SHP77 treated with DMSO at 0.1 percent for 48 hours (cell line): Measurements from ENCODE around the gene TRIM41.
"Not testable (repeated sequence)": the region's sequence is repeated elsewhere in the genome, so short reads cannot be mapped to it uniquely, and the experiment has no call there.

Experiments used
- DNase-seq: peaks from one replicate; lab custom pipeline; 2025; lab: John Stamatoyannopoulos, UW

The TRIM41 gene

DNA sequence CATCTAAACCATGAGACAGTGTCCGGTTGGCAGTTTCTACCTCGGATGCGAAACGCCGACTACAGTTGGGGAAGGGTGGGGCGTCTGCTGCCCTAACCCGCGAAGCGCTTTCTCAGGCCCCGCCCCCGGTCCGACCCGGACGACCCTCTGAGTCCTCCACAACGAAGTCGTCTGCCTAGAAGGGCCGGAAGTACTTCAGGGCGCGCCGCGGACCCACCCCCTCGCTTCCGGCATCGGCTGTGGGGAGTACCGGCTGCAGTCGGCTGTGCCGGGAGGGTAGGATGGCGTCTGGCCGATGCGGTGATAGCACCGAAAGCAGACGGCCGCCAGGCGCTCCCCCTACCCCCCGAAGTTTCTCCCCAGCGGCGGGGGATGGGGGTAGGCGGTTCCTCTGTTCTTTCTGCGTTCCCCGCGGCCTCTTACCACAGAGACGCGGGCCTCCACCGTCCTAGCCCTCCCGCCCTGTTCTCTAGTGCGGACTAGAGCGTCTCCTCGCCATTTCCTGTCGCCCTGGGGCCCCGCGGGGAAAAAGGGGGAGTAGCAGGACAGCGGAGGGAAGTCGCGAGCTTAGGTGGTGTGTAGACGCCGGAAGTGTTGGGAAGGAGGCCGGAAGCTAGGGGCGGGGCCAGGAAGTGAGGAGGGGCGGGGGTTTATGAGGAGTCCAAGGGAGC is at the start of gene TRIM41:
Gene TRIM41 (plus strand): TSS at position 224 of the 671 bp plus-strand sequence. CDS start 719 bp downstream, outside the sequence.
- no peak for DNase-seq

DNA sequence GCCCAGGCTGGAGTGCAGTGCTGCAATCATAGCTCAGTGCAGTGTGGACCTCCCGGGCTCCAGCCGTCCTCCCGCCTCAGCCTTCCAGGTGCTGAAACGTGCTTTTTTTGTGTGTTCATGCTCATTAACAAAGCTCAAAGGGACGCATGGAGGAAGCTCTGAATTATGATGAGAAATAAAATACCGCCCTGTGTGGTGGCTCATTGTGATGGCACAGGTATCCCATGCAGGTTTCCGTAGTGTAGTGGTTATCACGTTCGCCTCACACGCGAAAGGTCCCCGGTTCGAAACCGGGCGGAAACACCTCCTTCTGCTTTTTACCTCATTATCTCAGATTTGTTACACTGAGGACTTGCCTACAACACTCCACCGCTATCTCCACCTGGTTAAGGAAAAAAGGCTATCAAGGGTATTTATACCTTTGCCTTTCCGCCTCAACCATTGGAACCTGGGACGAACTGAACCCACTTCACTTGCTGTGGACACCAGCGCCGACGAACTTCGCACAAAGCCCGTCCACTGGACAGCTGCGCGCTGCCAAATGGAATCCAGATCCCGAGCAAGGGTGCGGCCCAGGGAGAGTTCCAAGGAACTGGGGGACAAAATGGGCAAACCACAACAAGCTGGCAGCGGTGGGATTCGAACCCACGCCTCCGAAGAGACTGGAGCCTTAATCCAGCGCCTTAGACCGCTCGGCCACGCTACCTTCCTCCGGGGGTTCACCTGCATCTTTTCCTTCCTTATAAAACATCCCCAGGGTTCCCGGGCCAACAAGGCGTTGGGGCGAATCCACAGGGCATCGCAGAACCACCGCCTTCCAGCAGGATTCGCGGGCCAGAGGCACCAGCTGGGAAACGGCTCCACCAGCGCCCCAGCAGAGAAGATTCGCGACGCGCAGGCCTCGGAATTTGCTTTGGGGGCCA is 49.4 kb upstream of the TRIM41 start:
- no peak for DNase-seq

DNA sequence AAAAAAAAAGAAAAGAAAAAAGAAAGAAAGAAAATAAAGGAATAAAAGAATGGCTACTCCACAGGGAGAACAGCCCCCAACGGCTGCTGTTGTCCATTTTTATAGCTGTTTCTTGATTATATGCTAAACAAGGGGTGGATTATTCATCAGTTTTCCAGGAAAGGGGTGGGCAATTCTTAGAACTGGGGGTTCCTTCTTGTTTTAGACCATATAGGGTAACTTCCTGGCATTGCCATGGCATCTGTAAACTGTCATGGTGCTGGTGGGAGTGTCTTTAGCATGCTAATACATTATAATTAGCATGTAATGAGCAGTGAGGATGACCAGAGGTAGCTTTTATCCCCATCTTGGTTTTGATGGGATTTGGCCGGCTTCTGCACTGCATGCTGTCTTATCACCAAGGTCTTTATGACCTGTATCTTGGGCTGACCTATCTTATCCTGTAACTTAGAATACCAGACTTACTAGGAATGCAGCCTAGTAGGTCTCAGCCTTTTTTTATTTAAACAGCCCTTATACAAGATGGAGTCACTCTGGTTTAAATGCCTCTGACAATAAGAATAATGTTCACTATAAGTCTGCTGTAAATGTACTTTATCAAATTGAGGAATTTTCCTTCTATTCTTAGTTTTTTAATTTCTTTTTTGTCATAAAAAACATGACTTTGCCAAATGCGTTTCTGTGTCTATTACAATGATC is 46.7 kb upstream of the TRIM41 start:
- DNase-seq = no peak

- not testable (repeated sequence) for DNase-seq
These were observed 45.5 kb upstream of the TRIM41 start for GRCh38 chr5:181177559-181177958.

DNA sequence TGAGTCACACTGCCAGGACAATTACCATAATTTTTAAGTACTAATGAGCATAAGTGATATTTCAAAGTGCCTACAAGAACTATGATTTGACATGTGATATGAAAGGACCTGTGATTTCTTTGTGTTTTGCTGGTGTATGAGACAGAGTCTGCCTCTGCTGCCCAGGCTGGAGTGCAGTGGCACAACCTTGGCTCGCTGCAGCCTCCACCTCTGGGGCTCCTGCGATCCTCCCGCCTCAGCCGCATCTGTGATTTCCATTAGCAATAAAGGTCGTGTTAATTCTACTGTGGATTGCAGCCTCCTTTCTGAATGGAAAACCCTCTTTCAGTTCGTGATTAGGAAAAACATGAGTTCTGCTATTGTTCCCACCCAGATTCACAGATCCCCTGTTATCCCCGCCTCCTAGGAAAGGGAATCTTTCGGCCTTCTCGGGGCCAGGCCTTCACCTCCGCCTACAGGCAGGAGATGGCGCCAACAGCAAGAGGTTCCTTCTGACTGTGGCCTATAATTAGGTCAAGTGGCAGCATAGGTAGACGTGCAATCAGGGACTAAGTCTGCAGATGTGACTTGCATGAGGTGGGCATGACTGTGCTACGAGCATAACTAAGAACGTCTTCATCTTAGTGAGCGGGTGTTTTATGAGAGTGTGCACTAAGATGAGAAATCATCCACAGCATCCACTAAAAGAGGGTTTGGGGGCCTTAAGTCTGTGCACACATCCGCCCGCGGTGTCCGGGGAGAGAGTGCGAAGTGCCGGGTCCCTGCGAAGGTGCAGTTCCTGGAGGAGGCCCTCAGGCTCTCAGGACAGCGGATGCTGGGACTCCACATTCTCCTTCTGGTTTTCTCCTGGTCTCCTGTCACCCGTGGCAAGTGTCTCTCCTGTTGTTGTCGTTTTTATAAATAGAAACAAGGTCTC is 41.2 kb upstream of the TRIM41 start:
- DNase-seq = no peak

GRCh38 chr5:181182651-181183050 is 40.4 kb upstream of the TRIM41 start:
- DNase-seq = no peak

- no peak for DNase-seq
These were observed 38.2 kb upstream of the TRIM41 start for GRCh38 chr5:181184845-181185216.

DNA sequence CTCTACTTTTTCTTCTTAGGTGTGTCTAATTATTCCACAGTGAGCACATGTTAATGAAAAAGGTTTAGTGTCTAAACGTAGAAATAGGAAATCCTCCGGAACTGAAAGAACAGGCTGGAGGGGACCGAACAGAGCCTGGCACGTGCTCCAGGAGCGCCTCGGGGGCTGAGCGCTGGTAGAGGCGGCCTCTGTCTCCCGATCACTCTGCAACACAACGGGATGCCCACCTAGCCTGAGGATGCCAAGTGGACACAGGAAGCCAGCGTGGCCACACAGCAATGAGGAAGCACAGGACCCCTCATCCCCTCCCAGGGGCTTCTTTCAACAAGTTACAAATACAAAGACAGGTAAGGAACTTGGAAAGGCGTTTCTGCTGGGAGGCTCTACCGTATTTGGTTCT is 37.5 kb upstream of the TRIM41 start:
- no peak for DNase-seq

DNA sequence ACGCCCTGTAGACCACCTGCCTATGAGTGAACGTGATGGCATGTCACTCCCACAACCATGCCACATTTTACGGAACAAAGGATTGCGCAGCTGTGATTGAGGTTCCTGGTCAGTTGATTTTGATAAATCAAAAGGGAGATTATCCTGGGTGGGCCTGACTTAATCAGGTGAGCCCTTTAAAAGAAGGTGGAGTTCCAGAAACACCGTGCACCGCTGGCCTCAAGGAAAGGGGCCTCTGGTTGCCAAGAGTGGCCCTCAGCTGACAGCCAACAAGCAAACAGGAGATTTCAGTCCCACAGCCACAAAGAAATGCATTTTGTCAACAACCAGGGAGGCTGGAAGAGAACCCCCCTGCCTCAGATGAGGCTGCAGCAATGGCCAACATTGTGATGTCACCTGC is 37.1 kb upstream of the TRIM41 start:
- DNase-seq = no peak

DNA sequence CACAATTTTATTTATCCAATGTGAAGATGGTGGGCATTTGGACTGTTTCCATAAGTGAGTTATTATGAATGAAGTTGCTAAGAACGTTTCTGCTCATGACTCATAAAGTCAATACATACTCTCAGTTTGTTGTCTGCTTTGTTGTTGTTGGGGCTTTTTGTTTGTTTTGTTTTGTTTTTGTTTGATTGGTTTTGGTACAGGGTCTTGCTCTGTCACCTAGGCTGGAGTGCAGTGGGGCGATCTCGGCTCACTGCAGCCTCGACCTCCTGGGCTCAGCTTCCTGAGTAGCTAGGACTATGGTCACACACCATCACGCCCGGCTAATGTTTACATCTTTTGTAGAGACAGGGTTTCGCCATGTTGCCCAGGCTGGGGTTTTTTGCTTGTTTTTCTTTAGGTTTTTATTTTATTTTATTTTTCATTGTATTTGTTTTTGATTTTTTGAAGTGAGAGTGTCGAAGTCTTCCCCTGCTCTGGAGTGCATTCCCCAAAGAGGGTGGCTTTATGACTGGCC is 36.0 kb upstream of the TRIM41 start:
- no peak for DNase-seq

GRCh38 chr5:181187500-181188213 is 35.4 kb upstream of the TRIM41 start:
- no peak for DNase-seq

DNA sequence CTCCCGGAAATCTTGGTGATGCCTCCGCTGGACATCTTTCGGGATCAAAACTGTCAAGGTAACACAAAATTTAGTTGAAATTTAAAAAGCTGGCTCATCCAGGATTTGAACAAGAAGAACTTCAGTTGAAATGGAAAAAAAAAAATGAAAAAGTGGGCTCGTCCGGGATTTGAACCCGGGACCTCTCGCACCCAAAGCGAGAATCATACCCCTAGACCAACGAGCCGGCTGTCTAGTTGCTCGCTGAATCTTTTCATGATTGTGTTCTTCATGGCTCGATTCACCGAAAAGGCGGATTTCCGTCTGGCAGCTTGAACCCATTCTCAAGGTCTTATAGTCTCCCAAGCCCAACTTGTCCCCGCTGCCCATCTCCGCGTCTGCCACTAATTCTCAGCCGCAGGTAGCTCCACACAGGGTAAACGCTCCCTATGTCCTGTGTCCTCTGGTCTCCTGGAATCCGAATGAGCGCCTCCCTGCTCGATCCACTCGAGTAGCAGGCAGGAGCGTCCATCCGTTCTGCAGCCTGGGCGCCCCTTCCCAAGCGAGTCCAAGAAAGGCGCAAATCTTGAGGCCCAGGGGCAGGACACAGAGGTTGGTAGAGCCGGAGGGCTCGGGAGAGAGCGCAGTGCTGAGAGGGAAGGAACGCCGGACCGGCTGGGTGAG is 34.2 kb upstream of the TRIM41 start:
- no peak for DNase-seq

GRCh38 chr5:181189363-181189961 is 33.6 kb upstream of the TRIM41 start:
- no peak for DNase-seq

DNA sequence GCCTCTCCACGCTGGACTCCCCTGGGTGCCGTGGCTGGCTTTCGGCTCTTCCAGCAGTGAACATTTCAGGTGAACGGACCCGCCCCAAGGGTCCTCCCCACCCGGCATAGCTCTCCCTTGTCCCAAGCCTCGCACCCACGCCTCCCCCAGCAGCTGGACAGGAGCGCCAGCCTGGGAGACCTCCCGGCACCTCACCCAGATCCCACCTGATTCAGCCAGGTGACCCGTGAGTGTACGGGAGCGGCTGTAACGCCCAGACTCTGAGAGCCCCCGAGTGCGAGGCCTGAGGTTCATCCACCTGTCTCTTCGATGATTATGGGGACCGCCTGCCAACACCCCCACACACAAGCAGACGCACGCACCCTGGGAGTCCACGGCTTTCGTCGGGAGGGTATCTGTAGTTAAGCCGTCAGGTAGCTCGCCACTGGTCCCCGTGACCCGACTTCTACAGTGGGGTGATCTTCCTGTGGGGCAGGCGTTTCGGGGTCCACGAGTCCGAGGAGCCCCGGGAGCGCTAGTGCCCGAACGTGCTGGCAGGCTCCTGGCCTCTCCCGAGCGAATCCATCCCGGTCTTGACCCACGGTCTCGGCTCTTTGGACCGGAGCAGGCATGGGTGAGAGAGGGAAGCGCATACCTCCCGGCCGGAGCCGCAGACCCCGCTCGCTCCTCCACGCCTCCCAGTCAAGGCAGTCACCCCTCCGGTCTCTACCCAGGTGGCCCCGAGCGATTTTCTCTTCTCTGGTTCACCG is 32.9 kb upstream of the TRIM41 start:
- DNase-seq = no peak

DNA sequence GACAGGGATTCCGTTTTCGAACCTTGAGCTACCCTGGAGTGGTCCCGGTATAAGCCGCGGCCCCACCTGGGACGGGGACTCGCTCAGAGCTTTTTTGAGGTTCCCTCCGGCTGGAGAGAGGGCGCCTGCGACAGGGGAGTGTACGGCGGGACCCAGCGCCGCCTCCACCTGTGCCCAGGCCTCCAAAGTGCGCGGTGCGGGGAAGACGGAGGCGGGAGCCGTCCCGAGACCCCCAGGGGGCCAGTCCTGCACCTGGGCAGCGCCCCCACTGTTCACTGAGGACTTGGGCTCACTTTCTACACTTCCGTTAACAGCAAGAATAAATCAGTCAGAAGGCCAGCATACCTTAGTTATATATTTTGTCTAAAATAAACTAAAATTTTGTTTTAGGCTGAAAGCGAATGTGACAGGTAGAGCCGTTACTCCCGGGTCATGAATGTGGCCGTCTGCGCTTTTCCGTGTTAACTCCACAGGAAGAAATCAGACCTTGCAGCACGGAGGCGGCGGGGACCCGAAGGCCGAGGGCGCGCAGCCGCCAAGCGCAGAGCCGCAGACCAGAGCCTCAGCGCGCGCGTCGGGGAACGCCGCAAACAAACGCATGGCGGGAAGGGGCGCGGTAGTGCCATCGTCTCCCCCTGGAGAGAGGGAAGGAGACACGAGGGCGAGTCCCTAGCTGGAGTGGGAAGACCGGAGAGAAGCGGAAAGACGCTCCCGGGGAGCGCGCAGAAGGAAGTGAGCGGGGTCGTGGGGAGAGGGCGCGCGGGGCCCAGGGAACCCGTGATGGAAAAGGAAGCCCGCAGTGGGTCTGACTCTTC is 32.2 kb upstream of the TRIM41 start:
- no peak for DNase-seq

GRCh38 chr5:181191526-181192336 is 31.4 kb upstream of the TRIM41 start:
- no peak for DNase-seq

- no peak for DNase-seq
These were observed 30.6 kb upstream of the TRIM41 start for GRCh38 chr5:181192337-181193046.
